T-helper 17 cell (primary cell): Measurements from ENCODE around the gene CDH5. TPM values are rescaled to one million over a fixed set of nuclear protein-coding genes. Genes with fewer than 3 reads are reported as not detected.
A peak's percentile ranks its signal among the peaks of the same experiment; 100 is the strongest.

ENCODE experiments used
- ATAC-seq: fragments of 150-1000 bp; cut with Tn5 transposase; 2 replicates; pipeline ENCODE4 v1.10.0; 2021; ENCODE audit warnings: mild to moderate bottlenecking, moderate library complexity
- DNase-seq, 3 donors: peaks; one replicate each; pipeline versions ENCODE4 v3.0.0 to v3.0.0-alpha.2; 2020 to 2021
- H3K9me3 ChIP-seq: one replicate; pipeline ENCODE4 v1.7.0; 2013; ENCODE audit warnings: low read length, mild to moderate bottlenecking; ENCODE audit not compliant: control insufficient read depth, poor library complexity, severe bottlenecking
- H3K27ac Mint-ChIP-seq: one replicate; pipeline ENCODE4 v1.8.0; 2022; ENCODE audit warnings: mild to moderate bottlenecking, moderate library complexity, mixed read lengths
- H3K27me3 Mint-ChIP-seq: one replicate; pipeline ENCODE4 v1.8.0; 2022; ENCODE audit warnings: mixed read lengths
- H3K36me3 Mint-ChIP-seq: one replicate; pipeline ENCODE4 v1.8.0; 2022; ENCODE audit warnings: low read depth, mixed read lengths
- H3K4me1 Mint-ChIP-seq: one replicate; pipeline ENCODE4 v1.8.0; 2022; ENCODE audit warnings: mild to moderate bottlenecking, mixed read lengths
- H3K4me3 Mint-ChIP-seq: one replicate; pipeline ENCODE4 v1.8.0; 2022; ENCODE audit warnings: mild to moderate bottlenecking, moderate library complexity, mixed read lengths
- total RNA-seq, 4 donors: library from RNA in 2 of 4; stranded (reverse) in 2 of 4; gene quantifications; one replicate each; pipeline ENCODE4 v1.2.3 and lab custom pipeline; 2022 to 2026

The CDH5 gene
- total RNA-seq, 2 donors from 2014 or later, result not detected

DNA sequence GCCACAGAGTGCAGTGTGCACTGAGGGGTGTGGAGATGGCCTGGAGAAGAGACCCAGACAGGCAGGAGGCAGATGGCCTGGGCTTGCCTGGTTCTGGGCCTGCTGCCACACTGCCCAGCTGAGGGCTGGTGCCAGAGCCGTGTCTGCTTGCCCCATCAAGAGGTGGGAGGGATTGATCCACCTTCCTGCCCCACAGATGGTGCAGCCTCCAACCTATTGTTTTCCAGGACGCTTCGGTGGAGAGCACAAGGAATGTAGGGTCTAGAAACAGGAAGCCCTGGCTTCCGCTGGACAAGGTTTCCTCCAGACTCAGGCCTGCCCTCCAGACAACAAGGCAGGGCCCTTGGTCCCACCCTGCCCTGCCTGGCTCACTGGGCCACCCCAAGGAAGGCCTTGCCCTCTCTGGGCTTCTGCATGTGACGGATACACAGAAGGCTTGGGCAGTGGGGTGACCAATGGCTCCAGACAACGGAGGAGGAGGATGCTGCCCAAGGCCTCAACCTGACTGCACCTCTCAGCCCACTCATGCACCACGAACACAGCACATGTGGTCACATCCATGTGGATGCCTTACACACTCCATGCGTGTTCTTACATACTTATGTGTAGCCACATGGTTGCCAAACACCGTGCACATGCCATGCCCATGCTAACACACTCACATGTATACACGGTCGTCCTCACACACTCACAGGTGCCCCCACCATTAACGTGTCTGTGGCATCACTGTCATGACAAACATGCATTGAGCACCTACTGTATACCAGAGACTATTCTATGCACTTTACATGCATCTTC is 6.5 kb upstream of the CDH5 start:
- Mint-ChIP-seq H3K4me1 (peaks cover 13% of the 10 kb centered on the region), H3K36me3 (peaks cover 12% of the 10 kb centered on the region), H3K4me3 (no peak overlapping the region), H3K27ac (no peak overlapping the region), H3K27me3 (peaks cover 77% of the 10 kb centered on the region)
- no peak for ATAC-seq
- H3K9me3 ChIP-seq, result no peaks in the 10 kb centered on the region
- DNase-seq, result no peak

DNA sequence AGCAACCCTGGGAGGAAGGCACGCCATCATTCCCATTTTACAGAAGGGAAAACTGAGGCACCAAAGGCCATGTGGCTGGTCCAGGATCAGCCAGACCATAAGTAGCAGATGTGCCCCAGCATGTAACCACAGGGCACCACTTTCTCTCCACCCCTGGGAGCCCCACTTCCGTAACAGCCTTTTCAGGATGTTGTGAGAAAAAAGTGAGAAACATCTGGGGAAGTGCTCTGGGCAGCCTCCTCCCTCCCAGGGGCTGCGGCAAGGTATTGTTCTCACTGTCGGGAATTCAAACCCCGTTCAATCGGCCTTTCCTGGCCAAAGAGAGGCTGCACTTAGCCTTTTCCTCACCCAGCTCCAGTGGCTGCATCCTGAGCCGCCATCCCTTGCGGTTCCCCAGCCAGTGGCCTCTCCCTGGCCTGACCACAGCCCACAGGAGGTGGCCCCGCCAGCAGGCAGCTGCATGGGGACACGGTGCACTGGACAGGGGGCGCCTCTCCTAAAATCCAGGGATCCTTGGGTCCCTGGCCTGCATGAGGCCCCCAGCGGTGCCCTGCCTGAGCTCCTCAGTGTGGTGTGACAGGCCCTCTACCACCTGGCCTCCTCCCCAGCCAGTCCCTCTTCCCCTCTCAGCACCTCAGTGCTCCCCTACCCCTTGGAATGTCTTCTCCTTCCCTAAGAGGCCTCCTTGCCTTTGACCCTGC is 5.7 kb upstream of the CDH5 start:
- DNase-seq, result no peak
- H3K27me3 Mint-ChIP-seq, result peaks cover 79% of the 10 kb centered on the region
- peak overlapping the region; percentile 39 for H3K27ac Mint-ChIP-seq
- no peak for ATAC-seq
- H3K36me3 Mint-ChIP-seq, result peaks cover 17% of the 10 kb centered on the region
- H3K9me3 ChIP-seq, result no peaks in the 10 kb centered on the region
- H3K4me1 Mint-ChIP-seq, result peaks cover 14% of the 10 kb centered on the region
- H3K4me3 Mint-ChIP-seq, result no peak overlapping the region

DNA sequence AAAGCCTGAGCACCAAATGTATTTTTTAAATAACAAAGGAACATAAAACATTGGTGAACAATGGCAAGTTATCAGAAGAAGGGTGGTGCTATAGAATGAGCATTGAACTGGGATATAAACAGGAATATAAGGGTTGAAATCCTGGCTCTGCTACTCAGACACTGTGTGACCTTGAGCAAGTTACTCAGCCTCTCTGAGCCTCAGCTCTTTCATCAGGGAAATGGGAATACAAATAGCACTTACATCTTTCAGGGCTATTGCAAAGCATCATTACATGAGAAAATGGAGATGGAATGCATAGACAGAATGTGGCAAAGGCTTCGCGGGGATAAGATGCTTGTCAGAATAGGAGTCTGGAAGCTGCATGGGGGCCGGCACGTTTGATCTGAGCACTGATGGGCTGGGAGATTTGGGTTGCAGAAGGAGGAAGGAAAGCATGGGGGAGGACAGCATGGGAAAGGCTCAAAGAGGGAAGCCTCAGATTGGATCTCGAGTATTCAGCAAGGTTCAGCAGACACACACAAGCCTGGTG is 4.8 kb upstream of the CDH5 start:
- DNase-seq, result no peak
- peaks cover 79% of the 10 kb centered on the region for H3K27me3 Mint-ChIP-seq
- peaks cover 17% of the 10 kb centered on the region for H3K36me3 Mint-ChIP-seq
- no peaks in the 10 kb centered on the region for H3K9me3 ChIP-seq
- no peak for ATAC-seq
- H3K27ac Mint-ChIP-seq, result peak overlapping the region; percentile 39
- peaks cover 14% of the 10 kb centered on the region for H3K4me1 Mint-ChIP-seq
- H3K4me3 Mint-ChIP-seq, result no peak overlapping the region

DNA sequence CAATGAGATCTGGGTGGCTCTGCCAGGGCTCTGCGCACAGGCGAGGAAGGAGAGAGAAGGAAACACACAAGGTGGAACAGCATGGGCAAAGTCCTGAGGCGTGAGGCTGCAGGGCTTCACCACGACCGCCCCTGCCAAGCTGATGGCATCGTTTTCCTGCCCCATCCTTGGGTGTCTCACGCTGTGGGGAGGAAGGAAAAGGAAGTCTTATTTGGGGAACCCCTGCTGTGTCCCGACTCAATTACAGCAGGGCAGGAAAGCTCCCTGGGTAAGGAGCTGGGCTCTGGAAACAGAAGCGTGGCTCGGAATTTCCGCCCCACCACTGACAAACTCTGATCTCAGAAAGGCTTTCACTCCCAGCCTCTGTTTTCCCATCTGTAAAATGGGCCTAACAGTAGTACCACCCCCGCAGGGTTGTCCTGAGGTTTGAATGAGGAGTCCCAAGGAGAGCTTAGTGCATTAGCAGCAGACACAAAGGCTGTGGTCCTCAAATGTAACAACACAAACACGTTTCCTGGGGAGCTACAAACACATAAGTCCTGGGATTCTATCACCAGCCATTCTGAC is 3.2 kb upstream of the CDH5 start:
- Mint-ChIP-seq H3K4me1 (peaks cover 10% of the 10 kb centered on the region), H3K27ac (no peak overlapping the region), H3K27me3 (peaks cover 69% of the 10 kb centered on the region), H3K36me3 (peaks cover 17% of the 10 kb centered on the region), H3K4me3 (no peak overlapping the region)
- H3K9me3 ChIP-seq, result no peaks in the 10 kb centered on the region
- DNase-seq (no peak), ATAC-seq (no peak)

DNA sequence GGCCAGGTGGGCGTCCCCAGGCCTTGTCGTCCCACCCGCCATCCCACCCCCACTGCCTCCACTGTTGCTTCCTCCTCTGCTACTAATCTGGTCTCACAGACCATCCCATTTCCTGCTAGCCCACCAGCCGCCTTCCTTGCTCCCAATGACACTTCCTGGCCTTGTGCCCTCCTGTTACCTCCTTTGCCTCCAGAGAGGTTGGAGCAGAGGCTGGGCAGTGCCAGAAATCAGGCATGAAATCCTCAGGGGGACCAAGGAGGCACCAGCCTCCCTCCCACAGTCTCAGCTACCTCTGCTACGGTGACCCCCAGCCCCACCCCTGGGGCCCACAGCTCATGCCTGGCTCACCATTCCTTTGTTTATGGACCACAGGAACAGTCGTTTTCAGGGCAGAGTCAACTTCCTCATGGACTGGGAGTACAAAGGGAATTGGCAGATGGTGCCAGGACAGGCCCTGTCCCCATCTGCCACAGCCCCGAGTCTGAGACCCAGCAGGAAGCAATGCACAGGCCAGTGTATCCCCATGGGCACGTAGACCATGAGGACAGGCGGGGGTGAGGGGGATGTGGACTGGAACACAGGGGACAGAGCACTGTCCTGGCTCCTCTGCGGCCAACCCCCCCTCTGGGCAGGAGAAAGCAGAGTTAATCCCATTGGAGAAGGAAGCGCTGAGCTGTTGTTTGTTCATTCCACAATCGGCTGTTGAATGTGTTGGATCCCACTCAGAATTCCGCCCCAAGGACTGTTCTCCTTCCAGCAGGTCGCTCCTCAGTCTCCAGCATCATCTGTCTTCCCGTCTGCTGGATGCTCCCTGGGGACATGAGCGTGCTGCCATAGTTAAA is 2.2 kb upstream of the CDH5 start:
- DNase-seq, result no peak
- ATAC-seq, result no peak
- Mint-ChIP-seq H3K36me3 (peaks cover 17% of the 10 kb centered on the region), H3K4me1 (peaks cover 16% of the 10 kb centered on the region), H3K27ac (no peak overlapping the region), H3K27me3 (peaks cover 64% of the 10 kb centered on the region), H3K4me3 (no peak overlapping the region)
- H3K9me3 ChIP-seq, result no peaks in the 10 kb centered on the region

DNA sequence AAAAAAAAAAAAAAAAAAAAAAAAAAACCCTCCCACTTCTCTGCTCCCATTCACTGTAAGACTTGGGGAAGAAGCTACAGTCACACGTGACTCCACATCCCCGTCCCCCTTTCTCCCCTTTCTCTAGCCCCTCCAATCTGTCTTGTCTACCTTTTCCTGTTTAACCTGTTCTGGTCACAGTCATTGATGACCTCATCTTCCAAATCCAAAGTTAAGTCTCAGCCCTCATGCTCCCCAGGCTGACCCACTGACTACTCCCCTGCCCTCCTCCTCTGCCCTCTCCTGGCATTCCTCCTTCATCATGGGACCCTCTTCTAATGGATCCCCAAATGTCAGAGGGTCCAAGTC is 1.6 kb upstream of the CDH5 start:
- Mint-ChIP-seq H3K4me1 (peaks cover 16% of the 10 kb centered on the region), H3K27ac (peak overlapping the region; percentile 72), H3K27me3 (peaks cover 58% of the 10 kb centered on the region), H3K4me3 (peak overlapping the region; percentile 4), H3K36me3 (peaks cover 17% of the 10 kb centered on the region)
- H3K9me3 ChIP-seq, result no peaks in the 10 kb centered on the region
- no peak for DNase-seq
- ATAC-seq, result no peak

DNA sequence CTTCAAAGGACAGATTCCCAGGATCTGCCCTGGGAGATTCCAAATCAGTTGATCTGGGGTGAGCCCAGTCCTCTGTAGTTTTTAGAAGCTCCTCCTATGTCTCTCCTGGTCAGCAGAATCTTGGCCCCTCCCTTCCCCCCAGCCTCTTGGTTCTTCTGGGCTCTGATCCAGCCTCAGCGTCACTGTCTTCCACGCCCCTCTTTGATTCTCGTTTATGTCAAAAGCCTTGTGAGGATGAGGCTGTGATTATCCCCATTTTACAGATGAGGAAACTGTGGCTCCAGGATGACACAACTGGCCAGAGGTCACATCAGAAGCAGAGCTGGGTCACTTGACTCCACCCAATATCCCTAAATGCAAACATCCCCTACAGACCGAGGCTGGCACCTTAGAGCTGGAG is 840 bp upstream of the CDH5 start:
- ATAC-seq, result no peak
- DNase-seq, result no peak
- H3K27me3 Mint-ChIP-seq, result peaks cover 61% of the 10 kb centered on the region
- no peak overlapping the region for H3K4me3 Mint-ChIP-seq
- peaks cover 17% of the 10 kb centered on the region for H3K36me3 Mint-ChIP-seq
- no peaks in the 10 kb centered on the region for H3K9me3 ChIP-seq
- H3K4me1 Mint-ChIP-seq, result peaks cover 19% of the 10 kb centered on the region
- peak overlapping the region; percentile 72 for H3K27ac Mint-ChIP-seq

DNA sequence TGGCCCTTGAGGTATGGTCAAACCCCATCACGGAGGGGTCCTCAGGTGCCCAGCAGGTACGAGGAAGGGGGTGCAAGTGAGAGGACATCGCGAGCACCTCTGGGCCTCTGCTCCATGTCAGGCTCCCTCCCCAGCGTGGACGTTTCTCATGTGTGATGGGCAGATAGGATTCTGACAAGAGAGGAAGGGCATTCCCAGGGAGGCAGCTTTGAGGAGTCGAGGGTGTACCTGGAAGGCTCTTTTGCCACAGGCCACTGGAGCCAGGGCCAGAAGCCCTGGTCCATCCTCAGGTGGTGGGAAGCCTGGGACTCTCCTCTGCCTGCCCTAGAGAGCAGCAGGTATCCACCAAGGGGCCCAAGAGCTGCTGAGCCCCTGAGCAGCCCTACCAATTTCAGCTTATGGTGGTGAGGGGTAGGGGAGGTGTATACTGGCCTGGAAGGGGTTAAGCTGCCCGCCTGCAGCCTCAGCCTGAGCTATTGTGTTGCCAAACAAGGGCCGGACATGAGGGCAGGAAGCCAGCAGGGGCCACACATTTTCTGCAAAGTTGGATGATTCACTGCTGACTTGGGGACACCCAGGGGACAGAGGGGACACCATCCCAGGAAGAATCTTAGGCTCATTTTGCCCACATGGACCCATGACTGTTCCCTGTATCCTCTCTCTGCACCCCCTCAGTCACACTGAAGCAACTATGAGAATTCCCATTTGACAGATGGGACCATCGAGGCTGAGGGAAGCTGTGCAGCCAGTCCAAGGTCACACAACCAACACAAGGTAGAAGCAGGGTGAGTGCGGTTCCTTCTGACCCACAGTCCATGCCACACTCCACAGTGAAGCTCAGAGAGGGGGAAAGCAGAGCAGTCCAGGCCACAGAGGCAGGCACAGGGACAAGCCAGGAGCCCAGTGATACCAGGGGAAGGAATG is 1.7 kb downstream of the CDH5 start:
- DNase-seq, result no peak
- Mint-ChIP-seq H3K27ac (no peak overlapping the region), H3K36me3 (peaks cover 9% of the 10 kb centered on the region), H3K27me3 (peaks cover 37% of the 10 kb centered on the region), H3K4me1 (peaks cover 15% of the 10 kb centered on the region), H3K4me3 (no peak overlapping the region)
- H3K9me3 ChIP-seq, result no peaks in the 10 kb centered on the region
- no peak for ATAC-seq

DNA sequence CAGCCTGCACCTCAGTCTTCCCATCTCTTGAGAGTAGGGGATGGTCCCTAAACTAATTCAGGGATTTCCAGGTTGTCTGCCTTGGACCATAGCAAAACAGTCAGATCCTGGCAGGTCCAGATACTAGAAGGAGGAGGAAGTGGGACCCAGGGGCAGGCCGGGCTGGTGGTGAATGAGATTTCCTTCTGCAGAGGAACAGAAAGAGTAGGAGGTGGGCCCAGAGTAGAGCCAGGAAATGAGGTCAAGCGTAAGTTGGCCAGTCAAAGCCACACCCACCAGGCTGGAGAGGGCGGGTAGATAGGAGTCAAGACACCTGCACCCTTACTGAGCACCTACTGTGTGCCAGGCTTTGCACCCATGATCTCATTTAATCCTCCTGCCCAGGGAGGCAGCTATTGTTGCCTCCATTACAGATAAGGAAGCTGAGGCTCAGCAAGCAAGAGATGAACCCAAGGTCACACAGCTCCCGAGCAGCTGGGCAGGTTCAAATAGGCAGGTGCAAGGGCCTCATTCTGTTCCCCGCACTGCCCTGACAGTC is 2.6 kb downstream of the CDH5 start:
- no peak for DNase-seq
- peaks cover 14% of the 10 kb centered on the region for H3K4me1 Mint-ChIP-seq
- no peak for ATAC-seq
- H3K27ac Mint-ChIP-seq, result no peak overlapping the region
- H3K9me3 ChIP-seq, result no peaks in the 10 kb centered on the region
- peaks cover 28% of the 10 kb centered on the region for H3K27me3 Mint-ChIP-seq
- peaks cover 8% of the 10 kb centered on the region for H3K36me3 Mint-ChIP-seq
- H3K4me3 Mint-ChIP-seq, result no peak overlapping the region

DNA sequence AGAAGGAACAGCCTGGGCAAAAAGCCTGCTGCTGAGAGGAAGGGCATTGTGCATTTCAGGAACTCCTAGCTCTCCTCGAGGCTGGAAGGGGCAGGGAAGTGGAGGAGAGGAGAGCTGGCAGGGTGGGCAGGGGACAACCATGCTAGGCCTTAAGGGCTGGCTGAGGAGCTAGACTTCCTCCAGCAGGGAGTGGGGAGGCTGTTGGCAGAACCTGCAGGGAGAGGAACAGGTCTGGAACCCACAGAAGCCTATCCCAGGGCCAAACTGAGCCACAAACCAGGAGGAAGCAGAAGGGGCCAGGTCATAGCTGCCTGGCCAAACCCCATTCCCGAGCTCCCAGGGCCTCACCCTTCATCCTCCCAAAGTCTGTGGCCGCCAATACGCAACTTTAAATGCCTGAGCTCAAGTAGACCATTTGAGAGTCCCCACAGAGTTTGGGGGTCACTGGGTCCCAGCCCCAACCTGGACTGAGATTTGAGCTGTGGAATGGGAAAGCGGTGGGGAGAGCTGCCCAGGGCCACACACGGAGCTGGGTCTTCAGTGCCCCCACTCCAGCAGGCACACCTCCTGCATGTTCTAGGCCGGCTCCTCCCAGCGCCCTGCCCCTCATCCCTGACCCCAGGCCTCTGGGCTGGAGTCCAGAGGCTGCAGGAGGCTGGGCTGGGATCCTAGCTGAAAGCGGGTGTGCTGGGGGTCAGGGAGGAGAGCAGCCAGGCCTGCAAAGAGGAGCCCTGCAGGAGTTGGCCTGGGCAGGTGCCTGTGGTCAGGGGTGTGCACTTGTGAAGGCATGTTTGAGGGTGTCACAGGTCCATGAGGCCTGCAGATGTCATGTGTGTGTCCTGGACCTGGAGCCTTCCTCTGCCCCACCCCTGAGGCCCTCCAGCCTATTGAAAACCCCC is 4.5 kb downstream of the CDH5 start:
- peaks cover 9% of the 10 kb centered on the region for H3K27me3 Mint-ChIP-seq
- H3K4me3 Mint-ChIP-seq, result no peak overlapping the region
- ATAC-seq (no peak), DNase-seq (no peak)
- no peaks in the 10 kb centered on the region for H3K9me3 ChIP-seq
- H3K27ac Mint-ChIP-seq, result no peak overlapping the region
- peaks cover 10% of the 10 kb centered on the region for H3K4me1 Mint-ChIP-seq
- no peaks in the 10 kb centered on the region for H3K36me3 Mint-ChIP-seq

DNA sequence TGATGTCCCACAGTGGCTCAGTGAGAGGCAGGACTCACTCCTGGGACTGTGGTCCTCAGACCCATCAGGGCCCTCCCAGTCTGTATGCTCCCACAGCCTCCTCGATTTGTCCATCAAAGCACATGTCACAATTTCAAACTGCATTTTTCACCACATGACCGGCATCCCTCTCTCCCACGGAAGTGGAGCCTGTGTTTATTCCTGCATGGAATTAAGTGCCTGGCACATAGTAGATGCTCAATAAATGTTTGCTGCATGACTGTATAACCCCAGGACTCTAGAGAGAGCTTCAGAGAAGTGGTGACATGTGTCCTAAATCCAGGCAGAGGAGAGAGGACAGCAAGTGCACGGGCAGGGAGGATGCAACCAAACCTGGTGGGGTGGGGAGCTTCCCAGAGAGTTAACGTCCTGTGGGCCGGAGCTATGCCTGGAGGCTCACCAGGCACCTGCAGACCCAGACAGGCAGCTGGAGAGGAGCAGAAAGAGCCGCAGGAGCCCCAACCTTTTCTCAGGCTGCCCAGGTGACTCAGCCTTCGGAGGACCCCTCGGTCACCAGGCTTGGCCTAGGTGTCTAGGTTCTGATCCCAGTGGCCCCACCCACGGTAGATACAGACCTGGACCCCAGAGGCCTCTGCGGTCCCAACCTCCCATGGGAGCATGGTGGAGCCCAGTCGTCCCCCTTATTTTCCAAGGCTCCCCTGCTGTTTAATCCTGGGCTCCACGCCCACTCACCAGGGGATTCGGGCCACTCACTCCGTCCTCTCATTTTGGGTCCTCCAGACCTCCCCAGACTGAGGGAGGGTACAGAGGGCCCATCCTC is 5.8 kb downstream of the CDH5 start:
- Mint-ChIP-seq H3K27ac (no peak overlapping the region), H3K27me3 (peaks cover 15% of the 10 kb centered on the region), H3K36me3 (no peaks in the 10 kb centered on the region), H3K4me1 (peaks cover 10% of the 10 kb centered on the region), H3K4me3 (no peak overlapping the region)
- DNase-seq, result no peak
- ATAC-seq, result no peak
- no peaks in the 10 kb centered on the region for H3K9me3 ChIP-seq
